ENCODE data around the gene ABCC5.

The ABCC5 gene

DNA sequence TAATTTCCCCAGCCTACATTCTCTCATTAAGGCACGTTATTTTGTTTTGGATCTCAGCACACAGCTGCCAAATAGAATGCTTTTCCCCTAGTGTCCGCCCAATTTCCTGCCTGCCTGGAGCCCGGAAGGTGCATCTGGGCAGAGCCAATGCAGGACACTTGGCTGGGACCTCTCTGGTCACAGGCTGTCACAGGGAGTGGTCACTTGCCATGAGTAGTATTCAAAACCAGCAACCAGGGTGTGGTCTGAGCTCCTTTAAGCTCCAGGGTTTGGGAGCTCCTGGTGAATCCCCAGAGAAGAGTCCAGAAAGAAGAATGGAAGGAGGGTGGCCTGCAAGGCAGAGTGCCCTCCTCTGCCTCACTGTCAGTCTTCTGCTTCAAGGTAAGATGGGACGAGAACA is 35.1 kb upstream of the ABCC5 start, which contains the start of gene HTR3C:
Gene HTR3C, plus strand, starts transcription at position 281 of the 400 bp plus-strand sequence. Its CDS starts 34 bp downstream, at position 315.
- no peaks in the 10 kb centered on the region for H3K36me3 ChIP-seq (ENCODE audit: low read depth)
- H3K4me3 ChIP-seq (ENCODE audit: severe bottlenecking): no peak within 1 kb of the TSS
- H3K27ac ChIP-seq (ENCODE audit: poor library complexity, severe bottlenecking): no peak within 1 kb of the TSS
- ATAC-seq (ENCODE audit: low read depth) (no peak), DNase-seq (ENCODE audit: low spot score) (no peak)
- H3K27me3 ChIP-seq (ENCODE audit: insufficient read depth, poor library complexity, severe bottlenecking): no peaks in the 10 kb centered on the region
- no peaks in the 10 kb centered on the region for H3K9me3 ChIP-seq (ENCODE audit: severe bottlenecking)
- H3K4me1 ChIP-seq (ENCODE audit: insufficient read depth, poor library complexity, severe bottlenecking): no peaks in the 10 kb centered on the region
- TF ChIP-seq, protein P1, sequence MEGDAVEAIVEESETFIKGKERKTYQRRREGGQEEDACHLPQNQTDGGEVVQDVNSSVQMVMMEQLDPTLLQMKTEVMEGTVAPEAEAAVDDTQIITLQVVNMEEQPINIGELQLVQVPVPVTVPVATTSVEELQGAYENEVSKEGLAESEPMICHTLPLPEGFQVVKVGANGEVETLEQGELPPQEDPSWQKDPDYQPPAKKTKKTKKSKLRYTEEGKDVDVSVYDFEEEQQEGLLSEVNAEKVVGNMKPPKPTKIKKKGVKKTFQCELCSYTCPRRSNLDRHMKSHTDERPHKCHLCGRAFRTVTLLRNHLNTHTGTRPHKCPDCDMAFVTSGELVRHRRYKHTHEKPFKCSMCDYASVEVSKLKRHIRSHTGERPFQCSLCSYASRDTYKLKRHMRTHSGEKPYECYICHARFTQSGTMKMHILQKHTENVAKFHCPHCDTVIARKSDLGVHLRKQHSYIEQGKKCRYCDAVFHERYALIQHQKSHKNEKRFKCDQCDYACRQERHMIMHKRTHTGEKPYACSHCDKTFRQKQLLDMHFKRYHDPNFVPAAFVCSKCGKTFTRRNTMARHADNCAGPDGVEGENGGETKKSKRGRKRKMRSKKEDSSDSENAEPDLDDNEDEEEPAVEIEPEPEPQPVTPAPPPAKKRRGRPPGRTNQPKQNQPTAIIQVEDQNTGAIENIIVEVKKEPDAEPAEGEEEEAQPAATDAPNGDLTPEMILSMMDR (IDR thresholded peaks at IDR 0.05; ENCODE audit: poor library complexity, severe bottlenecking): no peak

DNA sequence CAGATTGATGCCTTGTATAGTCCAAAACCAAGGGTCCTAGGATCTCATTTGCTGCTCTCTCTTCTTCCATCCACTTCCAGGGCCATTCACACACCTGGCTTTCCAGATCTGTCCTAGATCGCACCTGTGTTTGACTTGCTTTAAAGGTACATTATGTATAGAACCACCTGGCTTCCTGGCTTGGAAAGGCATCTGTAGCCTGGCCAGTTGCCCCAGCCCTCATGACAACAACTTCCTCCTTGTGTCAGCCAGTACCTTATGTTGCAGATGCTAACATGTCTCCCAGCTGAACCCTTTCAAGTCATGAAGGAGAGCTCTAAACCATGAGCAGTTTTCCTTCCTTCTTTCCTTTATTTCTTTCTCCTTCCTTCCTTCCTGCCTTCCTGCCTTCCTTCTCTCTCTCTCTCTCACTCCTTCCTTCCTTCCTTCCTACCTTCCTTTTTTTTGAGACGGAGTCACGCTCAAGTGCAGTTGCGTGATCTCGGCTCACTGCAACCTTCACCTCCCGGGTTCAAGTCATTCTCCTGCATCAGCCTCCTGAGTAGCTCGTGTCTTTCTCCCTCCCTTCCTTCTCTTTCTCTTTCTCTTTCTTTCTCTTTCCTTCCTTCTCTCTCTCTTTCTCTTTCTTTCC is 32.6 kb upstream of the ABCC5 start:
- H3K4me3 ChIP-seq (ENCODE audit: severe bottlenecking): no peak overlapping the region
- ATAC-seq (ENCODE audit: low read depth) (no peak), DNase-seq (ENCODE audit: low spot score) (no peak)
- no peaks in the 10 kb centered on the region for H3K9me3 ChIP-seq (ENCODE audit: severe bottlenecking)
- H3K36me3 ChIP-seq (ENCODE audit: low read depth): no peaks in the 10 kb centered on the region
- TF ChIP-seq, protein P1 (IDR thresholded peaks at IDR 0.05; ENCODE audit: poor library complexity, severe bottlenecking): no peak
- H3K27me3 ChIP-seq (ENCODE audit: insufficient read depth, poor library complexity, severe bottlenecking): no peaks in the 10 kb centered on the region
- no peaks in the 10 kb centered on the region for H3K4me1 ChIP-seq (ENCODE audit: insufficient read depth, poor library complexity, severe bottlenecking)
- no peak overlapping the region for H3K27ac ChIP-seq (ENCODE audit: poor library complexity, severe bottlenecking)

DNA sequence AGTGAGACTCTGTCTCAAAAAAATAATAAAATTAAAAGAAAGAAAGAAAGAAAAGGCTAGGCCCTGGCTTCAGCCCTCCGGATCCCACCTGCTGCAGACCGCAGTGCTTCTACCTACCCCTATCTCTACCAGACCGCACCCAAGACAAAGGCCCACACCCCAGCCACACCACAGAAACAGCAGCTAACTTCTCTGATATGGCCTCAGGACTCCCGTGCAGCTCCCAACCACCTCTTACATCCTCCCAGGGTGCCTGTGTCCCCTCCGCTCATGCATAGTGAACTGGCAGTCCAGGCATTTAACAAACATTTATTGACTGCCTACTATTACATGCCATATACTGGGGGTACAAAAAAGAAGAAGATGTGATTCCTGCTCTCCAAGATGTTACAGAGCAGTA is 28.3 kb upstream of the ABCC5 start:
- no peaks in the 10 kb centered on the region for H3K9me3 ChIP-seq (ENCODE audit: severe bottlenecking)
- ATAC-seq (ENCODE audit: low read depth) (no peak), DNase-seq (ENCODE audit: low spot score) (no peak)
- H3K27ac ChIP-seq (ENCODE audit: poor library complexity, severe bottlenecking): no peak overlapping the region
- TF ChIP-seq, protein P1 (IDR thresholded peaks at IDR 0.05; ENCODE audit: poor library complexity, severe bottlenecking): no peak
- no peak overlapping the region for H3K4me3 ChIP-seq (ENCODE audit: severe bottlenecking)
- no peaks in the 10 kb centered on the region for H3K27me3 ChIP-seq (ENCODE audit: insufficient read depth, poor library complexity, severe bottlenecking)
- no peaks in the 10 kb centered on the region for H3K36me3 ChIP-seq (ENCODE audit: low read depth)
- no peaks in the 10 kb centered on the region for H3K4me1 ChIP-seq (ENCODE audit: insufficient read depth, poor library complexity, severe bottlenecking)

DNA sequence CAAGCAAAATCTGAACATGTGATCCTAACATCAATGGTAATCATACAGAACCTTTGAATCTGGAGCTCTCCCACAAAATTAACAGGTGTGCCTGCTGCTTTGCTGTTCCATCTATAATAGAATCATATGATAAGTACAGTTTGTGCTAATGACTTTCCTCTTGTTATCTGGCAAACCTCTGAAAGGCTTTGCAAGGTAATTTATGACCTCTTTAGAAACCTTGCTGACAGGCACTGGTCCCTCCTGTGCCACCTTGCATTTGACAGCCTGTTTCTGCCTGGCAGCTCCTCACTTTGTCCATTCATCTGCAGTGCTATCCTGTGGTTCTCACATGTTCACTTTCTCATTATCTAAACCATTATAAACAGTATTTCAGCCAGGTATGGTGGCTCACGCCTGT is 24.9 kb upstream of the ABCC5 start:
- ATAC-seq (ENCODE audit: low read depth) (no peak), DNase-seq (ENCODE audit: low spot score) (no peak)
- Histone ChIP-seq H3K27me3 (ENCODE audit: insufficient read depth, poor library complexity, severe bottlenecking) (no peaks in the 10 kb centered on the region), H3K27ac (ENCODE audit: poor library complexity, severe bottlenecking) (no peak overlapping the region), H3K36me3 (ENCODE audit: low read depth) (no peaks in the 10 kb centered on the region), H3K9me3 (ENCODE audit: severe bottlenecking) (no peaks in the 10 kb centered on the region), H3K4me1 (ENCODE audit: insufficient read depth, poor library complexity, severe bottlenecking) (no peaks in the 10 kb centered on the region), H3K4me3 (ENCODE audit: severe bottlenecking) (no peak overlapping the region)
- TF ChIP-seq, protein P1 (IDR thresholded peaks at IDR 0.05; ENCODE audit: poor library complexity, severe bottlenecking): no peak

DNA sequence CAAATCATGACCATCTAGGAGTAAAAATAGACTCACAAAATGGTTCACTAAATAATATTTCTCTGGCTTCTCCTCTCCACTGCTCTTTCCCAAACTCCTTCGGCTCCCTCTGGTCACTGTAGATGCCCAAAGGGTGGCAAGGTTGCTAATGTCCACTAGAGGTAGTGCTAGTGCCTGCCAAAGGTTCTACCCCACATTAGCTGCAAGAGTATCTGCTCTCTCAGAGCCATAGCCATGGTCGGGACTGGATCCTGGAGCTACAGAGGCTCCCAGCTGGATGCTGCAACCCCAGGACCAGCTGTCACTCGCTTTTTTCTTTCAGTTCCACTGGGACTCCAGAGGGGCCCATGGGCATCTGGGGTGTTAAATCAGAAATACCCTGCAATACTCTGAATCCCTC is 22.3 kb upstream of the ABCC5 start:
- Histone ChIP-seq H3K4me1 (ENCODE audit: insufficient read depth, poor library complexity, severe bottlenecking) (no peaks in the 10 kb centered on the region), H3K4me3 (ENCODE audit: severe bottlenecking) (no peak overlapping the region), H3K27me3 (ENCODE audit: insufficient read depth, poor library complexity, severe bottlenecking) (no peaks in the 10 kb centered on the region), H3K36me3 (ENCODE audit: low read depth) (no peaks in the 10 kb centered on the region), H3K27ac (ENCODE audit: poor library complexity, severe bottlenecking) (no peak overlapping the region), H3K9me3 (ENCODE audit: severe bottlenecking) (no peaks in the 10 kb centered on the region)
- TF ChIP-seq, protein P1 (IDR thresholded peaks at IDR 0.05; ENCODE audit: poor library complexity, severe bottlenecking): peak; percentile 30
- ATAC-seq (ENCODE audit: low read depth) (peak; percentile 80), DNase-seq (ENCODE audit: low spot score) (no peak)

Data from RWPE2 (cell line).